ENCODE results near the gene SBK2. TPM values are rescaled to one million over a fixed set of nuclear protein-coding genes. Genes with fewer than 3 reads are reported as not detected.
"Not testable (repeated sequence)": the region's sequence is repeated elsewhere in the genome, so short reads cannot be mapped to it uniquely, and the experiment has no call there.

Gene SBK2, protein sequence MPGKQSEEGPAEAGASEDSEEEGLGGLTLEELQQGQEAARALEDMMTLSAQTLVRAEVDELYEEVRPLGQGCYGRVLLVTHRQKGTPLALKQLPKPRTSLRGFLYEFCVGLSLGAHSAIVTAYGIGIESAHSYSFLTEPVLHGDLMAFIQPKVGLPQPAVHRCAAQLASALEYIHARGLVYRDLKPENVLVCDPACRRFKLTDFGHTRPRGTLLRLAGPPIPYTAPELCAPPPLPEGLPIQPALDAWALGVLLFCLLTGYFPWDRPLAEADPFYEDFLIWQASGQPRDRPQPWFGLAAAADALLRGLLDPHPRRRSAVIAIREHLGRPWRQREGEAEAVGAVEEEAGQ
- total RNA-seq (2014; rRNA removed; shearing (Covaris generic)): not detected in 2 replicates
- polyA plus RNA-seq (2015; cell fraction: cytosol; rRNA removed): not detected in 2 replicates
- polyA plus RNA-seq (2015; cell fraction: nucleus; rRNA removed): not detected in 2 replicates

DNA sequence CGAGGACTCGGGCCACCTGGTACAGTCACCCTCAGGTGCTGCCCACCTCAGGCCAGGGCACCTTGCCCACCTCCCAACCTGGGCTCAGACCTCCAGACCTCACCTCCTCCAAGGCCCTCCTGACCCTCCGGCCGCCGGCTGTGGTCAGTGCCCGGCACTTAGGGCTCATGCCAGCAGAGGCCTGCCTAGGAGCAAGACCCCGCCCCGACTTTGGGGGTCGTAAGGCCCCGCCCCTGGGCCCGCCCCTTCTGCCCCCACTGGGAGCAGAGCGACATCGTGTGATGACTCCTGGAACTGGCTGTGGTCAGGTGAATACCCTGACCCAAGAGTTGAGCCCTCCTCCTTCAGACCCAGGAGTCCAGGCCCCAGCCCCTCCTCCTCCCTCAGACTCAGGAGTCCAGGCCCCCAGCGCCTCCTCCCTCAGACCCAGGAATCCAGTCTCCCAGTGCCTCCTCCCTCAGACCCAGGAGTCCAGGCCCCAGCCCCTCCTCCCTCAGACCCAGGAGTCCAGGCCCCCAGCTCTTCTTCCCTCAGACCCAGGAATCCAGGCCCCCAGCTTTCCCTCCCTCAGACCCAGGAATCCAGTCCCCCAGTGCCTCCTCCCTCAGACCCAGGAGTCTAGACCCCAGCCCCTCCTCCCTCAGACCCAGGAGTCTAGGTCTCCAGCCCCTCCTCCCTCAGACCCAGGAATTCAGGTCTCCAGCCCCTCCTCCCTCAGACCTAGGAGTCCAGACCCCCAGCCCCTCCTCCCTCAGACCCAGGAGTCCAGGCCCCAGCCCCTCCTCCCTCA lies at the start of gene SBK2:
TSS of gene SBK2 (minus strand) at position 183 of the 790 bp plus-strand sequence. CDS start 839 bp downstream, outside the sequence.
- in situ Hi-C loops (cut with HindIII; ENCODE audit: low pct_unique_long_range_greater_than_20kb, low sequenced_read_pairs): no loop called here
- peak; percentile 24 for DNase-seq (ENCODE audit: low read depth, low spot score)

DNA sequence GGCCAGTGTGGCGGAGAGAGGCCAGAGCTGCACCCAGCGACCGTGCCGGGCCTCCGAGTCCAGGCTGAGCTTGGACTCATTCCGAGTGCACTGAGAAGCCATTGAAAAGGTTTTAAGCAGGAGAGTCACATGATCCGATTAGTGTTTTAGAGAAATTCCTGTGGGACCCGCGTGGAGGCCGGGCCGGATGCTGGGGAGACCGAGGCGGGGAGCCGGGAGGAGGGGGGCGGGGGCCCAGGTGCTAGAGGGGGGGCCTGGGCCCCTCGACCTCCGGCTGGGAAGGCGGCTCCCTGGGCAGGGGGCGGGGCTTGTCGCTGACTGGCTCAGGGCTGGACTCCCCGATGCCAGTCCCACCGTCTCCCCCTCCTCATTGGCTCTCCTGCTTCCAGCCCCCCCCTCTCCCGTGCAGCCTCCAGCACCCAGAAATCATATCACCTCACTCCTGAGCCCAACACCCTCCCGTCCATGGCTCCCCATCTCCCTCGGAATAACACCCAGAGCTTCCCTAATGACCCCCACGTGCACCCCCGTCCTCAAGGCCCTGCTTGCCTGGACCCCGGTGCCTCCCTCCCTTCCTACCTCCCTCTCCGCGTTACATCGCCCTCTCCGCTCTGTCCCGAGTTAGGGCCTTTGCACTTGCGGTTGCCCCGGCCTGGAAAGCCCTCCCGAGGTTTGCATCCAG lies 48.9 kb upstream of the SBK2 start:
- peak; percentile 66 for DNase-seq (ENCODE audit: low read depth, low spot score)
- in situ Hi-C loops (cut with HindIII; ENCODE audit: low pct_unique_long_range_greater_than_20kb, low sequenced_read_pairs): no loop called here

DNA sequence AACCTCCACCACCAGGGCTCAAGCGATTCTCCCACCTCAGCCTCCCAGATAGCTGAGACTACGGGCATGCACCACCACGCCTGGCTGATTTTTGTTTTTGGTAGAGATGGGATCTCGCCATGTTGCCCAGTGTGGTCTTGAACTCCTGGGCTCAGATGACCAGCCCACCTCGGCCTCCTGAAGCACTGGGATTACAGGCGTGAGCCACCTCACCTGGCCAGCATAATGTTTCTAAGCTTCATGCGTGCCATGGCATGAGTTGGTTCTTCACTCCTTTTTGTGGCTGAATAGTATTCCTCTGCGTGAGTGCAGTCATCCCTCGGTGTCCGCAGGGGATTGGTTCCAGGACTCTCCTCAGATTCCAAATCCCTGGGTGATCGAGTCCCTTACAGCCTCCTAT lies 47.9 kb upstream of the SBK2 start:
- DNase-seq (ENCODE audit: low read depth, low spot score): no peak
- in situ Hi-C loops (cut with HindIII; ENCODE audit: low pct_unique_long_range_greater_than_20kb, low sequenced_read_pairs): no loop called here

DNA sequence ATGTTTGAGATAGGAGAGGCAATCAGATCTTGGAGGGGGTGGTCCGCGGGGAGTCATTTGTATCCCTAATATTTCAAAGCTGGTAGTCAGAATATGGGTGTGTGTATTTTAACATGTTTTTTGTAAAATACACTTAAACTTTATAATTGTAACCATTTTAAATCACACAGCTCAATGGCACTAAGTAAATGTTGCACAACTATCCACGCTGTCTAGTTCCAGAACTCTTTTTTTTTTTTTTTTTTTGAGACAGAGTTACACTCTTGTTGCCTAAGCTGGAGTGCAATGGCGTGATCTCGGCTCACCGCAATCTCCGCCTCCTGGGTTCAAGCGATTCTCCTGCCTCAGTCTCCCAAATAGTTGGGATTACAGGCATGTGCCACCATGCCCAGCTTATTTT lies 47.0 kb upstream of the SBK2 start:
- in situ Hi-C loops (cut with HindIII; ENCODE audit: low pct_unique_long_range_greater_than_20kb, low sequenced_read_pairs); DNase-seq (ENCODE audit: low read depth, low spot score): not testable (repeated sequence)

DNA sequence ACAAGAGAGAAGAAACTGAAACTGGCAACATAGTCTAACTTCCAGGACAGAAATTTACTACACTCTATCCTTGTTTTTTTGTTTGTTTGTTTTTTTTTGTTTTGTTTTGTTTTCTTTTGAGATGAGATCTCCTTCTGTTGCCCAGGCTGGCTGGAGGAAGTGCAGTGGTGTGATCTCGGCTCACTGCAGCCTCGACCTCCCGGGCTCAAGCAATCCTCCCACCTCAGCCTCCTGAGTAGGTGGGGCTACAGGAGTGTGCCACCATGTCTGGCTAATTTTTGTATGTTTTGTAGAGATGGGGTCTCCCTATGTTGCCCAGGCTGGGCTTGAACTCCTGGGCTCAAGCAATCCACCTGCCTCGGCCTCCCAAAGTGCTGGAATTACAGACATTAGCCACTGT lies 45.4 kb upstream of the SBK2 start:
- in situ Hi-C loops (cut with HindIII; ENCODE audit: low pct_unique_long_range_greater_than_20kb, low sequenced_read_pairs); DNase-seq (ENCODE audit: low read depth, low spot score): not testable (repeated sequence)

DNA sequence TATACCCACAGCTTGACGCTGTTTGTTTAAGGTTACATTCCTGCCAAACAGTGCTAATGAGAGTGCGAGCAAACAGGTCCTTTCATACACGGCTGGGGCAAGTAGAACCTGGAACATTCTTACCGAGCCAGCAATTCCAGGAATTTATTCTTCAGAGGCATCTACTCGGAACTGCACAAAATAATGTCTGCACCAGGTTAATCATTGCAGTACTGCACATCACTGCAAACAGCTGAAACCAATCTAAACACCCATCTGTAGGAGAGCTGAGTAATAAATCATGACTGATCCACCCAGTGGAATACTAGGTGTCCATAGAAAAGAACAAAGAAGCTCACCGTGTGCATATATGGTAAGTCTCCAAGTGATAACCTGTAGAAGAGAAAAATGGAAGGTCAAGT lies 44.9 kb upstream of the SBK2 start:
- in situ Hi-C loops (cut with HindIII; ENCODE audit: low pct_unique_long_range_greater_than_20kb, low sequenced_read_pairs): no loop called here
- DNase-seq (ENCODE audit: low read depth, low spot score): no peak

DNA sequence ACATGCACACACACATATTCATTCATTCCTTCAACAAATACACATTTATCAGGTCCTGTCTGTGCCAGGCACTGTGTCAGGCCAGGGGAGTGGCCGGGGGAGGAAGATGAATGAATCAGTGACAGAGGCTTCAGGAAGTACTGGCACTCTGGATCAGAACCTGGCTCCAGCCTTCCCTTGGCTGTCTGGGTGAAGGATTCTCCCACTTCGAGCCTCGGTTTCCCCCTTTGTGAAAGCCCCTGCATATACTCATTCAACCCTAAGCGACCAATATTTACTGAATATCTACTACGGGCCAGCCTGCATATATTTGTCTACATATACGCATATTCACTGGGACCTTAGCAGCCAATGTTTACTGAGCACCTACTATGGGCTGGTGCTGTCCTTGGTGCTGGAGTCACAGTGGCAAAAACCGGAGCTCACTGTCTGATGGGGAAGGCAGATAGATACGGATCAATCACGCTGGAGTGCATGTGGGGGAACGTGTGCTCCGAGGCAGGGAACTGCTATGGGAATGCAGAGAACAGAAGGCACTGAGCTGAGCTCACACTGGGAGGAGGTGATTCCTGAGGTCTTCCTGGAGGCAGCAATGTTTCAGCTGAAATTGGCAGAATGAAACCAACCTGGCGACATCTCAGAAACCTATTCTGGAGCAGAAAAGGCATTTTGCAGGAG lies 44.4 kb upstream of the SBK2 start:
- in situ Hi-C loops (cut with HindIII; ENCODE audit: low pct_unique_long_range_greater_than_20kb, low sequenced_read_pairs): no loop called here
- no peak for DNase-seq (ENCODE audit: low read depth, low spot score)

DNA sequence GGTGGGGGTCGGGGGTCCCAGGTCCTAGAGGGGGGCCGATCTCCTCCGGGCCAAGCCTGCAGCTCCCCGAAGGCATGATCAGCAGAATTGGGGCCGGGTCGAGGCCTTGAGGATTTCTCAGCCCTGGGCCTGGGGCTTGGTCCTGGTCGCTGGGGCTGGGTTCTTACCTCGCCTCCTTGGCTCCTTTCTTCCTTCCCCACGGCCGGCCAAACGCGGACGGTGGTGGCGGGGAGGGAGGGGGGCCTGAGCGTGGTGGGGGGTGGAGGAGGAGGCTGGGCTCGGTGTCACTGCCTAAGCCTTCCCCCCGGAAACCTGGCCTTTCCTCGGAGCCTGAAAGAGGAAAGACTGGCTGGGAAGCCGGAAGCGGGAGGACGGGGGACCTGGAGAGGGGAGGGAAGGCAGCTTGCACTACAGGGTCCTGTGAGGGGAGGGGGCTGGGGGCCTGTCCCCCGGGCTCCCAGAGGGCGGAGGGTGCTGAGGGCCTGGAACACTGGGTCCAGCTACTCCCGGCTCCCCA lies 43.8 kb upstream of the SBK2 start, which contains the start of gene ZNF579:
TSS of gene ZNF579 (minus strand) at position 221 of the 517 bp plus-strand sequence. CDS start 1,209 bp downstream, outside the sequence.
- peak; percentile 87 for DNase-seq (ENCODE audit: low read depth, low spot score)
- in situ Hi-C loops (cut with HindIII; ENCODE audit: low pct_unique_long_range_greater_than_20kb, low sequenced_read_pairs): no loop called here

DNA sequence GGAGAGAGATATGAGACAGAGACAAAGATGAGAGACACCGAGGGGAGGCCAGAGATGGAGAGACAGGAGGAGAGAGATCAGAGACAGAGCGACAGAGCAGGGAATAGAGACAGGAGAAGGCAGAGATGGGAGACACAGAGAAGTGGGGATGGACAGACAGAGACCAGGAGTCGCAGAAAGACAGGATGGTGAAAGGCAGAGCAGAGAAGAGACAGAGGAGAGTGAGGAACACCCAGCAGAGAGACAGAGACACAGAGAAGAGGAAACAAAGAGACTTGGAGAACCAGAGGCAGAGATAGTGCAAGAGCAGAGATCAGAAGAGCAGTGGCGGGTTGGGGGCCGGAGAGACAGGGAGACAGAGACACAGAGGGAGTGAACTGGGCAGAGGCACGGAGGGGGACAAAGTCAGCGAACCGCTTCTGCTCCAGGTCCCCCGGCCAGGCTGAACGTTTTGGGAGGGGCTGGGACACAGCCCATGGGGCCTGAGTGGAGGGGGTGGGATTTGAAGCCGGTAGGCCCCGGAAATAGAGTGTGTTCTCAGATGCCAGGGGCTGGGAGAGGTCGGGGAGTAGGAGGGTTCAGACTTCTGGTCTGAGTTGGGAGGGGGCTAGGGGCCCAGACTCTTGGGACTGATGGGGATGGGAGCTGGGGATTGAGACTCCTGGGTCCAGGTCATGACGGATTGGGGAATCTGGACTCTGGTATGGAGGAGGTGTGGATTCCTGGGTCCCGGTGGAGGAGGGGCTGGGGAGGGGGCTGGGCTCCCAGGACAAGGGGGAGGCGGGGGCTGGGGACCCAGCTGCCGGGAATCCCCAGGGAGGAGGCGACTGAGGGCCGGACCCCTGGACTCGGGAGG lies 43.1 kb upstream of the SBK2 start:
- in situ Hi-C loops (cut with HindIII; ENCODE audit: low pct_unique_long_range_greater_than_20kb, low sequenced_read_pairs): no loop called here
- no peak for DNase-seq (ENCODE audit: low read depth, low spot score)

DNA sequence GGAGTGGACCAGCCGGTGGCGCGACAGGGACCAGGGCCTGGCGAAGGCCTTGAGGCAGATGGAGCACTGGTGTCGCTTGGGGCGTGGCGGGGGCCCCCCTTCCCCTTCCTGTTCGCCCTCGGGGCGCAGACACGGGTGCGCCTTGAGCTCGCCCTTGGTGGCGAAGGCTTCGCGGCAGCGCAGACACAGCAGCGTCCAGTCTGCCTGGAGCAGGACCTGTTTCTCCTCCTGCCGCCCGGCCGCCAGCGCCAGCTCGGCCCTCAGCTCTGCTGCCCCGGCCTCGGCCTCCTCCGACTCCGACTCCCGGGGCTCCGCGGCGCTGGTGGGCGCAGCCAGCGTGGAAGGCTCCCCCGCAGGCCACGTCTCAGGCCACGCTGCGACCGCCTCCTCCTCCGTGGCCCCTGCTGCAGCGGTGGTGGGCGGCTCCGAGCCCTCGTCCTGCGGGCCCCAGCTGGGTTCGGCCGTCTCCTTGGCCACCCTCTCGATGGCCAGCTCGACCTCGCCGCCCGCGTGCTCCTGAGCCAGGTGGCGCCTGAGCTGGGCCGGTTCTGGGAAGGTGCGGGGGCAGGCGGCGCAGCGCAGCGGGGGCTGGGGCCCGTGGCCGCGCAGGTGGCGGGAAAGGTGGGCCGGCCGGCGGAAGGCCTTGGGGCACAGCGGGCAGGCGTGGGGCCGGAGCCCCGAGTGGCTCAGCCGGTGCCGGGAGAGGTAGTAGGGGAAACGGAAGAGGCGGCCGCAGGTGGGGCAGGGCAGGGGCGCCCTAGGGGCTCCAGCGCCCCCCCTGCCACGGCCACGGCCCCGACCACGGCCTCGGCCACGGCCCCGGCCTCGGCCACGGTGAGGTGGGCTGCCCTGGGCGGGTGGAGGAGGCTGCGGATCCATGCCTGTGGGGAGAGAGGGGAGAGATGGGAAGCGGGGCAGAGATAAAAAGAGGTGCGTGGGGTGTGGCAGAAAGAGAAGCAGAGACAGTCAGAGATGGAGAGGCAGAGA lies 42.1 kb upstream of the SBK2 start:
- no peak for DNase-seq (ENCODE audit: low read depth, low spot score)
- in situ Hi-C loops (cut with HindIII; ENCODE audit: low pct_unique_long_range_greater_than_20kb, low sequenced_read_pairs): no loop called here

DNA sequence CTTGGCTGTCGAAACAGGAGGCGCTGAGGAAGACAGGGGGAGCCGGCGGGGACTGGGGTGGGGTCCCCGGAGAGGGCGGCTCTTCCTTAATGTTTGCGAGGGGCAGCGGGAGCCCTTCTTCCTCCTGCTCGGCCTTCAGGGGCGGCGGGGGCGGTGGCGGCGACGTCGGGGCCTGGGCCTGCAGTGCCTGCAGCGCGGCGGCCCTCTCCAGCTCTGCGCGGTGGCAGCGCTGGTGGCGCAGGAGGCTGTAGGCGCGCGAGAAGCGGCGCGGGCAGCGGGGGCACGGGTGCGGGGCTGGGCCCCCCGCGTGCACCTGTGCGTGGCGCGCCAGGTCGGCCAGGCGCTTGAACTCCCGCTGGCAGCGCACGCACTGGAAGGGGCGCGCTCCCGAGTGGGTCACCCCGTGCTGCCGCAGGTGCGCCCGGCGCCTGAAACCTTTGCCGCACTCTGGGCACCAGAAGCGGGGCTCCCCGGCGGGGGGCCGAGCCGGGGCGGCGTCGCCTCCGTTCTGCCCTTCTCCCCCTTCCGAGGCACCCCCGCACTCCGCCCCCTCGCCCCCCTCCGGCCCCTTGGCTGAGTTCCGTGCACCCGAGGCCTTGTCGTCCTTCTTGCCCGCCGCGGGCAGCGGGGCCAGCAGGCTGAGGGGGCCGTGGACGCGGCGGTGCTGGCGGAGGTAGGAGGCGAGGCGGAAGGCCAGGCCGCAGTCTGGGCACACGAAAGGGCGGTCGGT lies 41.3 kb upstream of the SBK2 start:
- in situ Hi-C loops (cut with HindIII; ENCODE audit: low pct_unique_long_range_greater_than_20kb, low sequenced_read_pairs): no loop called here
- DNase-seq (ENCODE audit: low read depth, low spot score): no peak

DNA sequence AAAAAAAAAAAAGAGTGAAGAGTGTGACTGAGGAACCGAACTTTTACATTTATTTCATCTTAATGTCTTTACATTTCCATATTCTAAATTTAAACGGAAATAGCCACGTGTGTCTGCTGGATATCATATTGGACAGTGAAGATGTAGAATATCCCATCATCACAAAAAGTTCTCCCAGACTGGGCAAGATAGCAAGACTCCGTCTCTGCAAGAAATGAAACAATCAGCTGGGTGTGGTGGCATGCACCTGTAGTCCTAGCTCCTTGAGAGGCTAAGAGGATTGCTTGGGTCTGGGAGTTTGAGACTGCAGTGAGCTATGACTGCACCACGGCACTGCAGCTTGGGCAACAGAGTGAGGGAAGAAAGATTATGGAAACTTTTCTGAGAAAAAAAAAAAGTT lies 39.8 kb upstream of the SBK2 start:
- in situ Hi-C loops (cut with HindIII; ENCODE audit: low pct_unique_long_range_greater_than_20kb, low sequenced_read_pairs): no loop called here
- DNase-seq (ENCODE audit: low read depth, low spot score): no peak

DNA sequence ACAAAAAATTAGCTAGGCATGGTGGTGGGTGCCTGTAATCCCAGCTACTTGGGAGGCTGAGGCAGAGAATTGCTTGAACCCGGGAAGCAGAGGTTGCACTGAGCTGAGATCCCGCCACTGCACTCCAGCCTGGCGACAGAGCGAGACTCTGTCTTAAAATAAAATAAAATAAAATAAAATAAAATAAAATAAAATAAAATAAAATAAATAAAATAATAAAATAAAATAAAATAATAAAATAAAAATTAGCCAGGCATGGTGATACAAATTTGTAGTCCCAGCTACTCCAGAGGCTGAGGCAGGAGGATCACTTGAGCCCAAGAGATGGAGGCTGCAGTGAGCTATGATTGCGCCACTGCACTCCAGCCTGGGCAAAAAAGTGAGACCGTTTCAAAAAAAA lies 37.0 kb upstream of the SBK2 start:
- in situ Hi-C loops (cut with HindIII; ENCODE audit: low pct_unique_long_range_greater_than_20kb, low sequenced_read_pairs); DNase-seq (ENCODE audit: low read depth, low spot score): not testable (repeated sequence)

DNA sequence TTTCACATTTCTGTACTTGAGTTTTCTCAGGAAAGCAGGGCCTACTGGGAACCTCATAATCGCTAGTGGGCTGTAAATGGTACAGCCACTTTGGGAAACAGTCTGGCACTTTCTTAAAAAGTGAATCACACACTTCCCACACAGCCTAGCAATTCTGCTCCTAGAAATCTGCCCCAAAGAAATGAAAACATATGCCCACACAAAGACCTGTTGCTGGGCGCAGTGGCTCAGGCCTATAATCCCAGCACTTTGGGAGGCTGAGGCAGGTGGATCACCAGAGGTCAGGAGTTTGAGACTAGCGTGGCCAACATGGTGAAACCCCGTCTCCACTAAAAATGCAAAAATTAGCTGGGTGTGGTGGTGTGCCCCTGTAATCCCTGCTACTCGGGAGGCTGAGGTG lies 32.5 kb upstream of the SBK2 start:
- in situ Hi-C loops (cut with HindIII; ENCODE audit: low pct_unique_long_range_greater_than_20kb, low sequenced_read_pairs); DNase-seq (ENCODE audit: low read depth, low spot score): not testable (repeated sequence)
